GM18519 (cell line): ENCODE data around the gene NPC1.
"Not testable (repeated sequence)": the region's sequence is repeated elsewhere in the genome, so short reads cannot be mapped to it uniquely, and the experiment has no call there.

Source experiments
- ATAC-seq: cut with Tn5 transposase; IDR thresholded peaks from one replicate; pipeline ENCODE4 v1.9.1; 2021; ENCODE audit warnings: mild to moderate bottlenecking, moderate library complexity; ENCODE audit not compliant: unreplicated experiment, low FRiP score

The NPC1 gene

GRCh38 chr18:23528580-23529472 lies 57.5 kb downstream of the NPC1 start:
- no peak for ATAC-seq

- no peak for ATAC-seq
Measured at GRCh38 chr18:23526501-23527063, 59.7 kb downstream of the NPC1 start.

- no peak for ATAC-seq
Measured at GRCh38 chr18:23524213-23524707, 62.0 kb downstream of the NPC1 start.

- ATAC-seq: no peak
Measured at GRCh38 chr18:23523429-23524212, 62.7 kb downstream of the NPC1 start.

GRCh38 chr18:23521907-23522306 lies 64.4 kb downstream of the NPC1 start:
- ATAC-seq: no peak

- ATAC-seq: no peak
Measured at GRCh38 chr18:23521271-23521670, 65.0 kb downstream of the NPC1 start.

- no peak for ATAC-seq
Measured at GRCh38 chr18:23519734-23520133, 66.6 kb downstream of the NPC1 start.

GRCh38 chr18:23515911-23516546 lies 70.3 kb downstream of the NPC1 start:
- ATAC-seq: peak; percentile 50

- no peak for ATAC-seq
Measured at GRCh38 chr18:23512641-23513040, 73.7 kb downstream of the NPC1 start.

GRCh38 chr18:23512216-23512615 lies 74.1 kb downstream of the NPC1 start:
- not testable (repeated sequence) for ATAC-seq

- not testable (repeated sequence) for ATAC-seq
Measured at GRCh38 chr18:23510923-23511322, 75.4 kb downstream of the NPC1 start.

GRCh38 chr18:23506393-23506792 lies 79.9 kb downstream of the NPC1 start:
- no peak for ATAC-seq

- peak; percentile 43 for ATAC-seq
Measured at GRCh38 chr18:23504720-23505119, 81.6 kb downstream of the NPC1 start.

- no peak for ATAC-seq
Measured at GRCh38 chr18:23503963-23504344, 82.4 kb downstream of the NPC1 start.

- peak; percentile 47 for ATAC-seq
Measured at GRCh38 chr18:23503038-23503962, 83.0 kb downstream of the NPC1 start, which contains the start of gene RMC1. Gene RMC1 (plus strand): TSS chr18:23503511. CDS start chr18:23503619, 108 bp downstream.

GRCh38 chr18:23502516-23503037 lies 83.7 kb downstream of the NPC1 start:
- no peak for ATAC-seq

- ATAC-seq: no peak
Measured at GRCh38 chr18:23501626-23502025, 84.7 kb downstream of the NPC1 start.

- ATAC-seq: no peak
Measured at GRCh38 chr18:23499291-23499781, 87.0 kb downstream of the NPC1 start.

GRCh38 chr18:23498877-23499276 lies 87.4 kb downstream of the NPC1 start:
- peak; percentile 38 for ATAC-seq
